T1000 (cell line): ENCODE measurements around the gene CSTF1.
A peak's percentile ranks its signal among the peaks of the same experiment; 100 is the strongest.

Experiments used
- DNase-seq: peaks from one replicate; lab custom pipeline; 2025; ENCODE audit warnings: mixed read lengths; lab: John Stamatoyannopoulos, UW

Gene CSTF1

GRCh38 chr20:56392132-56392880 lies at the start of gene CSTF1, which contains the start of gene AURKA:
Gene CSTF1 (plus strand): TSS chr20:56392645. CDS start chr20:56395553, 2,908 bp downstream.
Gene AURKA (minus strand): TSS chr20:56392215. CDS start chr20:56388197, 4,018 bp downstream.
- peak; percentile 100 for DNase-seq

GRCh38 chr20:56342783-56343182 lies 49.7 kb upstream of the CSTF1 start:
- no peak for DNase-seq

DNA sequence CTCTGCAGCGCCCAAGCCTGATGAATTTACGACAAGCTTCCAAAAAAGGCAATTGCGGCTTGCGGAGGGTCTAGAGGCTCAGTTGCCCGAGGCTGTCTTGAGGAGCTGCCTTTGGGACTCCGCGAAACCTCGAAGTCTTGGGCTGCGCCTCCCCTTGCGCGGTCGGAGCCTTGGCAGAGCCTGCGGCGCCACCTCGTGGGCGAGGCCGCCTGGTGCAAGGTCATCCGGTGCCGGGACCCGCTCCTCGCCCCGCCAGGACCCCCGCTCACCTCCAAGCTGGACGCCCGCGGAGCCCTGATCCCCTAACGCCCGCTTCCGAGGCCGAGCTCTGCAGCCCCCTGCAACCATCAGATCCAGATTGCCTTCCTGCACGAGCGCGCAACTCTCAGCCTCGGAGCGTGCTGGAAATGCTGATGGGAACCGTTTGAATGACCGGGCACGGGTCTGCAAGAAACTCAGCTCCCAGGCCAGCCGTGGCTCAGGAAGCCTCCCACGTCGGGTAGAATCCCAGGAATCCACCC lies 48.5 kb upstream of the CSTF1 start:
- DNase-seq, result no peak

DNA sequence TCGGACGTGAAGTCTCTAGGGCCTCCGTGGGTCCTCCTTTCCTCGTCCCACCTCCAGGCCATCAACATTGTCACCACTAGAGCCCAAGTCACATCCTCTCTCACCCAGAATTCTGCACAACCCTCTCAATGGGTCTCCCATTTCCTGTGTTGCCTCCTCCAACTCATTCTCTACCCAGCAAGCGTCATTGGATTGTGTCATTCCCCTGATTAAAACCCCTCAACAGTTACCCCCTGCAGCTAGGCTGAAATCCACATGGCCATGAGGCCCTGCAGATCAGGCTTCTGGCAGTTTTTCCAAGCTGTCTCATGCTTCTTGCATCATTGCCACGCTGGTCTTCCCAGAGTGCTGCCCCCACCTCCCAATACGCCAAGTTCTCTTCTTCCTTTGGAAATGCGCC lies 46.5 kb upstream of the CSTF1 start:
- DNase-seq, result no peak

DNA sequence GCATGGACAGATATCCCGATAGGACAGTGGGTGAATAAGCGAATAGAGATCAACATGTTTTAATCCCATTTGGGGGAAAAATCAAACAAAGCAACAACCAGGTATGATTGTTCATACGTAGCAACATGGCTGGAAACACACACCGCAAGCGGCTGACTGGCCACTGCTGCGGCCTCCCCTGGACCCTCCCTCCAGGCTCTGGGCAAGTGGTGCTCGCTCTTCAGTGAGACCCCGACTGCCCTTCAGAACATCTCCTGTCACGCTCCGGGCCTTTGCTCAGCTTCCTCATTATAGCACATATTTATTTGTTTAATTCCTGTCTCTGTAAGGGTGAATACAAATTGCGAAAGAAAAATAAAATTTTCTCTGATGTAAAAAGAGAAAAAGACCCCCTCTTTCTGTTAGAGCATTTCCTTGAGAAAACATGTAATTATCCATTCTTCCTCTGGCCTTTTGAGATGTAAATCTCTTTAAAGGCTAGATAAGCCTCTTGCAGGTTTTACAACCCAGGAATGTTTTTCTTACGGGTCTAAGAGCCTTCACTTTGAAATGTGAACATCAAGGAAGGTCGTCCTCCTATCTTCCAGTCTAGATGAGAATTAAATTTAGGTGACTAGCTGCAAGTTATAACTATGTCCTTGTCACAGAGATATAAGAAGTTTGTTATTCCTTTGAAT lies 44.7 kb upstream of the CSTF1 start:
- no peak for DNase-seq

DNA sequence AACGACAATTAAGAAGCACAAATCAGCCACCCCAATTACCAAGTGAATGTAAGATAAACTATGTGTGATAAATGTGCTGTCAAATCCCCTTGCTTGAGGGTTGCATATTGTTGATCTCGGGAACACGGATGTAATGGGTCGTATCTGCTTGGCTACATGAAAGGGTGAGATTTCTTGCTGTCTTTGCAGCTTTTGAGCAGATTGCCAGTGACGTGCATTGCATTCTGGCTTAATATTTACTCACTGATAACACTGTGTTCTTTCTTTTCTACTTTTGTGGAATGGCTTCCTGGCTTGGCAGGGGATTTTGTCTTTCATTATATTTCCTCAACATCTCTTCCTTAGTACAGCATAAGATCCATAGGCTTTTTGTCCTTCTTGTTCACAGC lies 44.1 kb upstream of the CSTF1 start:
- no peak for DNase-seq

DNA sequence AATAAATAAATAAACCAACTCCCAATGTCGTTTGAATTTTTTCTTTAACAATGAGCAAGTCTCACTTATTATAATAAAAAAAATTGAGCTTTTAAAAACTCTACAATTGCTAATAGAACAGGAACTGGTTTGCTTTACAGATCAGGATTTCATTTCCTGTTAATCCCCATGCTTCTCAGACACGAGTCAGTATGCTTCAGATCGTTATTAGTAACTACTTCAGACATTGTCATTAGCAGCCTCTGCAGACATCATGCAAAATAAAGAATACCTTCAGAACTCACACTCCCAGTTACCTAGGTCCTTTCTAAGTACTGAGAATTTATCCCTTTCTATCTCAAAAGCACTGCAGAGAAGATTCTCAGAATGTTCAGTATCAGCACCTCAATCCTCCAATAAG lies 43.7 kb upstream of the CSTF1 start:
- DNase-seq, result no peak

GRCh38 chr20:56350842-56351241 lies 41.6 kb upstream of the CSTF1 start:
- no peak for DNase-seq

- no peak for DNase-seq
Observed at GRCh38 chr20:56352345-56353055, 39.9 kb upstream of the CSTF1 start.

DNA sequence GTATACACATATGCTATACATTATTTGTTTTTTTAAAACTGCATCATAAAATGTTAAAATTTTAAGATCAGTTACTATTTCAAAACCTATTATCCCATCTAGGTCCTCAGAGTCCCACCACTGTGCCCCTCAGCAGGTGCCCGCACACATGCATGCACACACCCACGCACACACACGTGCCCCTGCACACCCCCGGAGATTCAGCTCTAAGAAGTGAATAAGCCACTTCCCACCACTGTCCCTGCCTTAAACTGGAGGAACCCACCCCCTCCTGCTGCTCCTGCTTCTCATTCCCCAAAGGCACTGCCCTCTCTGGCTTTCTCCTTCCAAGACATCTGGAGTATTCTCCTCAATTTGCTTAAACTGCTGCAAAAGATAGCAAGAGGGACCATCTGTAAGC lies 39.1 kb upstream of the CSTF1 start:
- DNase-seq, result no peak

DNA sequence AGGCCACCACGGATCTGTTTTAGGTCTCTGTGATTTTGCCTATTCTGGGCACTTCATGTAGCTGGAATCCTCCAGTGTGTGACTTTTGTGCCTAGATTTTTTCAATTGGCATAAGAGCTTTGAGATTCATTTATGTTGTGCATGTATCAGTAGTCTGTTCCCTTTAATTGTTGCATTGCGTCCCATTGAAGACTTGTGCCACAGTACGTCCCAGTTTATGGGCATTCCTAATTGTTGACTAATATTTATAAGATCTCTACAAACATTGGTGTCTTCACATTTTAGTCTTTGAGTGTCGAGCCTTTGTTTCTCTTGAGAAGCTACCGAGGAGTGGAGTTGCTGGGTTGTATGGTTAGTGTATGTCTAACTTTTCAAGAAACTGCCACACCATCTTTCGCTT lies 34.4 kb upstream of the CSTF1 start:
- DNase-seq, result no peak

DNA sequence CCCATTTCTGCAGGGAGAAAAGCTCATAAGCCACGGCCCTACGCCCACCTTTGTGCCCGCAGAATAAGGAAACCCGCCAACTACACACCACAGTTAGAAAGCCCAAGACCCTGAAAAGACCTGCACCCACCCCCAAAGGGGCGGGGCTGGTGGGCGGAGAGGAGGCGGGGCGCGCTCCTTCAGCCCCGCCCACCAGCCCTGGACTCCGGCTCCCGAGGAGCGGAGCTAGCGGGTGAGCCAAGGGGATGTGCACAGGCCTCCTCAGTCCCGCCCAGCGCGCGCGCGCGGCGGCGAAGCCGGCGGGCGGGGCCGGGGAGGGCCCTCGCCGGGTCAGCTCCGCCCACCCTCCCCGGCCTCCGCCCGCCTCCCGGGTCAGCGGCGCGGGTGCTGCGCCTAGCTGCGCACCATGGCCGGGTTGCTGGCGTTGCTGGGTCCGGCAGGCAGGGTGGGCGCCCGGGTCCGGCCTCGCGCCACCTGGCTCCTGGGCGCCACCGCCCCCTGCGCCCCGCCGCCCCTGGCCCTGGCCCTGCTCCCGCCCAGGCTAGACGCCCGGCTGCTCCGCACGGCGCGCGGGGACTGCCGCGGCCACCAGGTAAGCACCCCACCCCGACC lies 33.7 kb upstream of the CSTF1 start, which contains the start of gene FAM210B:
Gene FAM210B (plus strand): TSS at position 375 of the 612 bp plus-strand sequence. CDS start 32 bp downstream, at position 407.
- peak; percentile 88 for DNase-seq

DNA sequence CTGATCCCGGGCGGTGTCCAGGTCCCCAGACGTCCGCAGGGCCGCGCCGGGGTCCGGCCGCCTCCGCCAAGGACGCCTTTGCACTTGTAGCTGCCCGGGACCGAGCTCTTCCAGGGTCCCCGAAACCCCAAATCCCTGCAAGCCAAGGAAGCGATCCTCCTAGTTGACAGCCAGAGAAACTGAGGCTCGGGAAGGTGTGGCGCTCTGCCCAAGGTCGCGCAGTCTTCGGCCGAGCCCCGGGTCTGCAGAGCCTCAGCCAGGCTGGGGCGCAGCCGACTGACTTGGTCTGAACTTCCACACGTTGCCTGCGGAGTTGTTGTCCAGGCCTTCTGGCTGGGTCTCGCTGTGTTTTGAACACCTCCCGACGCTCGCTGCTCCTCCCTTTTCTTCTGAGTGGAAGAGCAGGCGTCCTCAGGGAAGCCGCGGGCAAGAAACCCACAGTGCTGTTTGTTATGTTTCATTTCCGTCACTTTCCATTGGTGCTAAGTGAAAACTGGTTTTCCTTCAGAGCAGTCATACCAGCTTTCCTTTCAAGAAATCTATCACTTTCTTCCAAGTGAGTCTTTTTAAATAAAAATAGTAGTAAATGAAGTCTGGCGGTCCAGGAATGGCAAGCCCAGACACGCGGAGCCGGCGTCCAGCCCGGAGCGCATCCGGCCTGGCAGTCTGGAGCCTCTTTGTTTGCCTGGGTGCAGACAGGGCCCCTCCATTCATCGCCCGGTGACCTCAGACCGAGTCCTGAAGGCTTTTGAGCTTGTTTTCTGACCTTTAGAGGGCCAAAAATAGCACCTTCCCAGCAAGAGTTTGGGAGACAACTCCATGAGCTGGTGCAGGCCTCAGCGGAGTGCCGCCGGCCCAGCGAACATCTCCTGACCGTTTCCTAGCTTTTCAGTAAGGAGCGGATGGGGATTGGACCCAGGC lies 33.0 kb upstream of the CSTF1 start:
- peak; percentile 48 for DNase-seq

DNA sequence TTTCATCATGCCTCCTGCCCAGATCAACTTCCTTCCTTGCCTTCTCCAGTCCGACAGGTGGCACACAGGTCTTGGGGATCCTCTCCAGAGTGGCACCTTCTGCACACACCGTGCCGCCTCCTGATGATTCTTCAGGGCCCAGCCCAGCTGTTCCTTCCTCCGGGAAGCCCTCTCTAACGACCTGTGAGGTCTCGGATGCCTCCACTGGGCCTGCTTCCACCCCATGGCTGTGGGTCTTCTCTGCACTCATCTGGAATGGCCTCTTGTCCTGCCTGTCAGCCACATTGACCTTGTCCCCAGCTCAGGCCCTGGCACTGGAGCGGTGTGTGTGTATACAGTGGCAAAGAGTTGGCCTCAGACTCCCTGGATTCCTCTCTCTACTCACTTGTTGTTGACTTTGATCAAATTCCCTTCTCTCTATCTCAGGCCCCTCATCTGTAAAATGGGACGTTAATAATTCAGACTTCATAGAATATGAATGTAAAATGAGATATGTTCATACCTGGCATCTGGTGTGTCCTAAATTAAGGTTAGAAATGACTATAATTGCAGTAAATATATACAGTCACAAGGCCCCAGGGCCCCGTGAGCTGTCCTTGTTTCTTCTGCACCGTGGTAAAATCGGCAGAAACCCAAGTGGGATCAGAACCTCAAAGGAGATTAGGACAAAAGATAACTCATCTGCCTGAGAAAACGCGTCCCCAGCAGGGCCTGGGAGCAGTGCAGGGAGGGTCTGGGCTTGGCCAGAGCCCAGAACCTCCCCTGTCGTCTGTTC lies 32.1 kb upstream of the CSTF1 start:
- DNase-seq, result no peak

DNA sequence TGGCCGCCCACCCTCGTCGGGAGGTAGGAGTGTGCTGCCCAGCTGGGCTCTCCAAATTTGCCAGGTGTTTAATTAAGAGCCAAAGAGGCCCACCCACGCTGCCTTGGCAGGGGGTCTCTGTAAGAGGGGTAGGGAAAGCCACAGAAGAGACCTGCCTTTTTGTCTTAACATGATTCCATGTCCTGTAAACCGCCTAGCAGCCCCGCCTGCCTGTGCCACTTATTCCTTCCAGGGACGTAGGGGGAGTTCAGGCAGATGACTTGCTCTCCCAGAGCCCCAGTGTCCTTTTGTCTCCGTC lies 31.6 kb upstream of the CSTF1 start:
- no peak for DNase-seq

- no peak for DNase-seq
Observed at GRCh38 chr20:56361900-56362299, 30.5 kb upstream of the CSTF1 start.

DNA sequence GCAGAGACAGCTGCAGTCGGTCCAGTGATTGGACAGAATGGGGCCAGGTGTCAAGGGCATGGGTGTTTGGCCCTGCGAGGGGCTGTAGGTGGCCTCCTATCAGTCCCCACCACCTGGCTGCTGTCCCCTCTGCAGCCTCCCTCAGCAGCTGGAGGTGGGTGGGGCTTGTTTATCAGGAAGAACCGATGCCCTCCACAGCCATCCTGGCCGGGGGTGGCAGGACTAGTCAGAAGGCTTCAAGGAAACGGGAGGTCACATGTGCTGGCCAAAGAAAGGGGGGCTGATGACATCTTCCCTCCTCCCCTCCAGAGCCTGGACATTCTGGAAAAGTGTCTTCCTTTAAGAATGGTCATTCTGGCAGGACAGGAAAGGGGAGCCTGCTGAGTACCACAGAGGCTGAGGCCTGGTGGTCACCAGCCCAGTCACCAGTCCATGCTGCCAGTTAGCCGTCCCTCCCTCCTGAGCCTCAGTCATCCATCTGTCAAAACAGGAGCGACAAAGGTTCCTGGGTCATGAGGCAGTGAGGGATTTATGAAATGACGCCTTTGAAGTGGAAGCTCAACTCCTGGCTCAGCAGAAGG lies 29.5 kb upstream of the CSTF1 start:
- no peak for DNase-seq

DNA sequence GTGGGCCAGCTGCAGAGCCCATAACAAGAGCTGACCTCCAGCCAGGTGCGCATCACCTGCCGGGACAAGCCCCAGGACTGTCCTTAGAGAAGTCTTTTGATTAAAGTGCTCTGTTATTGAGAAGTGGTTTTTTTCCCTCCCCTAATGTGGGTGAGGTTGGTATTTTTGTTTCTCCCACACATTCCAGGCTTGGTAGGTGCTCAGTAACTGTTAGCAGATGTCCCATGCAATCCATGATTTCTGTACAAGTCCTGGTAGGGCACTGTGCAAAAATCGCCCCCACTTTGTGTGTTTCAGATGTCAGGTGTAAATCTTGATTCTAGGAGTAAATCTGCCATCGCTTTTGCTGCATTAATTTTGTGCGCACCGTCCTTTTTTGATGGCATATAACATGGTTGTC lies 29.0 kb upstream of the CSTF1 start:
- no peak for DNase-seq

- no peak for DNase-seq
Observed at GRCh38 chr20:56368351-56369134, 23.9 kb upstream of the CSTF1 start.
